GM19351 (cell line): ENCODE data around the gene RBM20.

Source experiments
- ATAC-seq: cut with Tn5 transposase; IDR thresholded peaks from one replicate; pipeline ENCODE4 v1.9.1; 2021; ENCODE audit warnings: mild to moderate bottlenecking, moderate library complexity; ENCODE audit not compliant: unreplicated experiment

Gene RBM20

DNA sequence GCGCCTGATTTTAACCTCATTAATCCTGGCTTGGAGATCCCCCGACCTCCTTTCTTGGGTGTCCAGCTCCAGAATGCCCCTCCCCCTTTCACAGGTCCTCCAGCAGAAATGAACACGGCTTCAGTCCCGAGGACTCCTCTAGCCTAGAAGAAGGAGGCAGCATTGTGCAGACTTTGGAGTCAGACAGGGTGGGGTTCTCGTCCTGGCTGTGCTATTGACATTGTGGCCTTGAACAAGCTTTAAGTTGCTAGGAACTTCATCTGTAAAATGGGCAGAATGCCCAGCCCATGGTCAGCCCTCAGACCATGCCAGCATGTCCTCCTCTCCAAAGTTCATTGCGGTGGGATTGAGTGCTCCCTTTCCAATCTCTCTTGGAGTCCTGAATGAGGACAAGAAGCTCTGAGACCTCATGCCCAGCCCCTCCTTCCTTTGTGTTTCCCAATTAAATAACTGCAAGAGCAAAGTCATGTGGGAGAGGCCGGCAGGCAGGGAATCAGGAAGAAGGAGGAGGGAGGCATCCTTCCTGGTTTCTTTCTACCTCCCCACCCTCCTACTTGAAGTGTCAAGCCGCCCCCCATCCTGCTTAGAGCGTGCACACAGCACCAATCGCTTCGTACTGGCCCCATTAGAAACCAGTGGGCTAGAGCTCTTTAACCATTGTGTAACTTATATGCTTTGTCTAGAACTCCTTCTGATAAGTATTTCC, 86.4 kb downstream of the RBM20 start:
- no peak for ATAC-seq

DNA sequence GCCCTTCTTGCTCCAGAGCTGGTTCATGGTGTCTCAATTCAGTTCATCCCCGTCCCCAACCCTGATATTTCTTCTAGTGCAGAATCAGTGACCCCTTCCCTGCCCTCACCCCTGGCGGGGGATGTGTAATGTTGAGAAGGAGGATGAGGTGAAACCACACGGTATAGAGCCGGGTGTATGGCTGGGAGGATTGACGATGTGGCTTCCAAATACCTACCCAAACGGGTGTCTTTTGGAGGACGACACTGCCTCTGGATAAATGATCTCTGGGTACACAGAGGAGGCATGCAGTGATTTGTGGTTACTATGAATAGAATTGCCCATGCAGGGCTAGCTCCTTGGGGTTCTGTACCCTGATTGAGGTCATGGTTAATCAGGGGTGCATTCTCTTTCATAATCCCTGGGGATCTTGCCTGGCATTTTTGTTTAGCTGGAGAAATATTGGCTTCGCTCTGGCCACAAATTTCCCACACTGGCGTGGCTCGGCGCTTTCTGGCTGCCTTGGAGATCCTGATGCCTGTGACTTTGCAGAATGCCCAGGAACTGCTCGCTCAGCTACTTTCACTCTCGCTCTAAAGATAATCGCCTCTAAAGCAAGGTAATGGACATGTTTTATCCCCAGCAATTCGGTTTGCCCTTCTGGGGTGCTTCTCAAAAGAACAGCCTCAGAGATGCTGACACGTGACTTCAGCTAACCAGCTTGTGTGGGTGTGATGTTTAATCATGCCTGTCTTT, 89.2 kb downstream of the RBM20 start:
- no peak for ATAC-seq

- no peak for ATAC-seq
Observed at GRCh38 chr10:110735620-110736027, 91.5 kb downstream of the RBM20 start.

DNA sequence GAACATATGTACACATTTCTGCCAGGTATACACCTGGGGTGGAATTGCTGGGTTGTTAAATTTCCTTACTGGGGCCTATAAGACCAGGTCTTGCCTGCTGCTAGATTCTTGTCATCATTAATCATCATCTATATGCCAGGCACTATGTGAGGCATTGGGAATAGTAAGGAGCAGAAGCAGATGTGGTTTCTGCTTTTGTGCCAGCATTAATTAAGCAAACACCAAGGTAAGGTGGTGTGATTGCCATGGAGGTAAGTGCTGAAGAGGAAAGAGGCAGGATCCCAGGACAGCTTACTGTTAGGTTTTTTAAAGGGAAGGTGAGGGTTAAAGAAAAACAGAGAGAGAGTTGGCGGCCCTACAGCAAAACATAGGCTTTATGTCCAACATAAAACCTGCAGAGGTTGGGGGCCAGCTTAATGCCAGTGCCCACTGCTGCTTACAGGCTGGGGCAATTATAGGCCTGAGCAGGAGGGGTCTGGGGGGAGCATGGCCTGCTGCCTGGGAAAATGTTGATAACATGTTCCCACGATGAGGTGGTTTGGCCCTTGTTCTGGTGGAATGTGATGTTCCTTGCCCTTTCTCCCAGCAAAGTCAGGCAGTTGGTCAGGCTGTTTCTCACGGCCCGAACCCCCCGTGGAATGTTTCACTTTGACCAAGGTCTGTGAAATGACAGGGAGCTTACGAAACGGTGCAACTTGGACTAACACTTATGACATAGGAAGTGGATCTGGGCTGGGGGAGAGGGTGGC, 93.9 kb downstream of the RBM20 start:
- no peak for ATAC-seq

GRCh38 chr10:110739811-110740271, 95.7 kb downstream of the RBM20 start:
- ATAC-seq: no peak

DNA sequence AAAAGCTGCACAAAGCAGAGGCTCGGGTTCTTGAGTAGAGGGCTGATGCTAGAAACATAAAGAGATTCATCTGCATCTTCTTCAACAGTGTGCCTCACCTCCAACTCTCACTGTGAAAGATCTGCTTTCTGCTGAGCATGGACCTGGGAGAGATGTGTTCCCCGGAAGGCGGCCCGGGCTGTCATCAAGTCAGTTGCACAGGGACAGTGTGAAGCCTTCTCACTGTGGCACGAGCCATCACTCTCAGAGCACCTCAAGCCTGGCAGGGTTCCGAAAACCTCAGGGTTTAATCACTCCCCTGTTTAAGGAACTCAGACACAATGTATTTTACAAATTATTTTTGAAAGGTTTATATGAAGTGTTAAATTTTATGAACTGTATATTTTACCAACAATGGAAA, 98.7 kb downstream of the RBM20 start:
- no peak for ATAC-seq

- ATAC-seq: no peak
Observed at GRCh38 chr10:110744782-110745181, 100.6 kb downstream of the RBM20 start.

DNA sequence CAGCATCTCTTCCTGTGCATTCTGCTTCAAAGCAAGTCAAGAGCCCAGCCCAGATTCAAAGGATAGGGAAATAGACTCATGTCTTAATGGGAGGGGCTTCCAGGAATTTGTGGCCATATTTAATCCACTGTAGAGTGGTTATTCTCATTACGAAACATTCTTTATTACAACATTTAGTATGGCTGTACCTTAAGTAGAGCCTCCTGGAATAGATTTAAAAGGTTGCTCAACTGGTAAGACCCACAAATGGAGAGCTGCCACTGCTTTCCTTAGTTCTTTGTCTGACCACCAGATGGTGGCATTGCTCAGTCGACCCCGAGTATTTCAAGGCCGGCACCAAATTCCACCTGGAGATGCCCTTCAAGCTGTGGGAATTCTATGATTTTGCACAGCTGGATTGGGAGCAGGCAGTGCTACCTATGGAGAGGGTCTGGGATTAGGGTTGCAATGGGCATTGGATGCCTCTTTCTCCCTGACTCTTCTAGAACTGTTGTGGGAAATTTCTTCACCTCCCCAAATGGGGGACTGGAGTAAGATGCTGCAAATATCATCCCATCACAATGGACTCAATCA, 102.2 kb downstream of the RBM20 start:
- peak; percentile 48 for ATAC-seq

- no peak for ATAC-seq
Observed at GRCh38 chr10:110746969-110747608, 103.0 kb downstream of the RBM20 start.

- peak; percentile 43 for ATAC-seq
Observed at GRCh38 chr10:110747609-110748464, 103.7 kb downstream of the RBM20 start.

- ATAC-seq: no peak
Observed at GRCh38 chr10:110748970-110749369, 104.8 kb downstream of the RBM20 start.

DNA sequence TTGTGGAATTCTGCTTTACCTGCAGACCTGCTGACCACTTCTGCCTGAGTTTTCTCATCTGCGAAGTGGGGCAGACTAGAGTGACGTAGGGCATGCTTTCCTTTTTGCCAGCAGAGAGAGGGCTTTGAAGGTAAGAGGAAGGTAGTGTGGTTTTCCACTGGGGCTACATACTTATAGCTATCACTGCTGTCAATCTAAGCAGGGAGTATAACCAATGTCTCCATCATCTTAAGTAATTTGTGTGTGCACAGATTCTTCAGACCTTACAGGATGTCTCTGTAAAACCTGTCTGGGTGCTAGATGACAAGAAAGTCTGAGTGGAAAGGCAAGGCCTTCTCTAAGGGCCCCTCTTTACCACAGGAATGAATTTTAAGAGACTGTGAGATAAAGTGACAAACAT, 106.8 kb downstream of the RBM20 start:
- no peak for ATAC-seq

- no peak for ATAC-seq
Observed at GRCh38 chr10:110751850-110752249, 107.7 kb downstream of the RBM20 start.

- ATAC-seq: no peak
Observed at GRCh38 chr10:110753462-110753861, 109.3 kb downstream of the RBM20 start.

DNA sequence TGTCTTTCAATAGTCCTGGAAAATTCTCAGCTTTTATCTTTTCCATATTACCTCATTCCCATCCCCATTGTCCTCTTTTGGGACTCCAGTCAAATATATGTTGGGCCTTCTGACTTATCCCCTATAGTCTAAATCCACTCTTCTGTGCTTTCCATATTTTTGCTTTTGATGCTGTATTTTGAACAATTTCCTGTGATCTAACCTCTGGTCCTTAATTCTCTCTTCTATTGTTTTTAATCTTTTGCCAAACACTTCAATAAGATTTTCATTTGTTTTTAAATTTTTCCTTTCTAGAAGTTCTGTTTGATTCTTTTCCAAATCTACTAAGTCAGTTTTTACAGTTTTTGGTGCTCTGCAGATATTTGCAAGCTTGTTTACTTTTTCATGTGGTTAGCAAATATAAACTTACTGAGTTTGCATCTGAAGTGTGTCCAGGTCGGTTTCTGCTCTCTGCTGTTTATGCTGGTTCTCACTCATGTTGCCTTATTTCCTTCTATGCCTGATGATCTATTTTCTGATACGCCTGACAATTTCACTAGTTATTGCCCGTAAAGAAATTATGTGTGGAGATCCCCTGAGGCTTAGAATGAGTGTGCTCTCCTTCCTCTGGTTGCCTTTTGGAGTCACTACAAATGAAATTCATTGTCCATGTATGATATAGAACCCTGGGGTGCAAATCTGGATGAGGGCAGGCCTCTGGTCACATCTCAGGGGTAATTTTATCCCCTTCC, 110.4 kb downstream of the RBM20 start:
- ATAC-seq: no peak

- ATAC-seq: no peak
Observed at GRCh38 chr10:110755781-110756180, 111.6 kb downstream of the RBM20 start.

GRCh38 chr10:110756876-110757275, 112.7 kb downstream of the RBM20 start:
- ATAC-seq: no peak

DNA sequence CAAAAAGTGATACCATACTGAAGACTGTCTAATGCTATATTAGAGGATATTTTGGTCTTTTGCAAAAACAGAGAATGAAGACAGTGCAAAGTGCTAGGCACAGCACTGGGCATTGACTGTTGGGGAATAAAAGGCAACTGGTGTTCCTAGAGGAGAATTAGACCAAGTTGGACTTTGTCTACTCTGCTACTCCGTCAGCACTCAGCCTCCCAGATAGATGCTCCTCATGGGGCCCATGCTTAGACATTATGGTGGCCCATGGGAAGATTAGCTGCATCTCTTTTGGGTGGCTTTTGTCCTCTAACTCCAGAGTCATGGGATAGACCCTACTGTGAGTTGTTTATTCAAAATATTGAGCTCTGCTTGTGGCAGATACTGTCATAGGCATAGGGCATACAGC, 113.5 kb downstream of the RBM20 start:
- no peak for ATAC-seq

GRCh38 chr10:110758128-110758765, 114.1 kb downstream of the RBM20 start:
- ATAC-seq: no peak
